GM12864 (cell line): ENCODE measurements around the gene EGLN3.

Experiments used
- DNase-seq: peaks from one replicate; pipeline ENCODE4 v3.0.0-alpha.2; 2011; ENCODE audit warnings: low read depth
- H3K4me3 ChIP-seq: 2 replicates; pipeline ENCODE4 v1.5.1; 2011; ENCODE audit warnings: mild to moderate bottlenecking, low read depth, low read length, control low read depth
- CTCF ChIP-seq: IDR thresholded peaks from 2 replicates; pipeline ENCODE4 v1.5.1; 2011; ENCODE audit warnings: low read depth, mild to moderate bottlenecking, moderate library complexity, low read length, control low read depth, inconsistent platforms; ENCODE audit errors: missing control alignments

The EGLN3 gene

GRCh38 chr14:33946679-33947476 lies 4.0 kb downstream of the EGLN3 start:
- TF ChIP-seq CTCF, result no peak
- no peak for DNase-seq
- H3K4me3 ChIP-seq, result no peak overlapping the region

DNA sequence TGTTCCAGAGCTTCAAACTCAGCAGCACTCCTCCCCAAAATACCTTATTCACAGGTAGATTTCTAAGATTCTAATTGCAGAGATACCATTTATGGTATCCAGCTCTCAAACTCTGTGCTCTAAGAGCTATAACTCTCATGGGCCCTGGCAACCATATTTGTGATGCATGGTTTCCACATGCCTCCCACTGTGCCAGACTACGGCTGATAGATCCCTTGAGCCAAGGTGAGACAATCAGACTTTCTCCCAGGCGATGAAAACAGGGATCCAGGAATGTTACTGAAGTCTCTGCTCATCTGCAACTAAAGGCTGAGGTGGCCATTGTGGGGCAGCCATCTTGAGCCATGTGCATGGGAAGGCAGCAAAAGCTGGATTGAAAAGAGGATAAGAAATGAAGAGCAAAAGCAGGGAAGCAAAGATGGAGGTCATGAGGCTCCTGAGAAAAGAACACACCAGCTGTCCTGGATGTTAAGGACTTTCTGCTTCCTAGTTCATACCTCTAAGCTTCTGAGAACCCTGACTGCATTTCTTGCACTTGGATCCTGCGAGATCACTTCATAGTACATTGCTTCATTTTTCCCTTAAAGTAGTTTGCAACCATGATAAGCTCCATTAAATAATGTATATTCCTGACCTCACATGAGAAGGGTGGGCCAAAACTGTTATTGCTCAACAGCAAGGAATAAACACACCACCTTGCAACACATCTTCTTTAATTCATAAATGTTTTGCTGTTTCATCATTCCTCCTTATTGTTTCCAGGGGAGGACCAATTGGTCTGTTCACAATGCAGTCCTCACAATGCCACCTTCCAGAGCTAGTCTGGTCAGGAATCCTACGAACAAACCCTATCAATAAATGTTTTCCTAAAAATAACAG lies 5.4 kb downstream of the EGLN3 start:
- no peak for TF ChIP-seq CTCF
- DNase-seq, result no peak
- no peak overlapping the region for H3K4me3 ChIP-seq

GRCh38 chr14:33943096-33943883 lies 7.6 kb downstream of the EGLN3 start:
- DNase-seq, result no peak
- H3K4me3 ChIP-seq, result no peak overlapping the region
- TF ChIP-seq CTCF, result no peak

DNA sequence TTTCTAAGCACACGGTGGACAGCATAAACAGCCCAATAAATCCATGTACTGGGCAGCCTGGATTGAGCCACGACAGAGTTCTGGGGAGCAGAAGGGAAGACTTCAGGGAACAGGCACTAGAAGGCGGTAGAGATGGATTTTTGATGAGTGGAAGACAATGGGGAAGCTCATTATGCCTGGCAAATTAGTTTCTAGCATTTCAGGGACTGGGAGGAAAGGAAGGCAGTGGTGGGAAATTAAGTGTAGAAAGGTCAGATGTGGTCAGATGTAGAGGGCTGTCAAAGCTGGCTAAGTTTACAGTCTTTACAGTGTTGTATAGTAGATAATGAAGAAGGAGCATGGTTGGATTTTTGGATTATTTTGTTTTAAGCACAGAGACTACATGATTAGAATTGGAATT lies 9.2 kb downstream of the EGLN3 start:
- no peak for TF ChIP-seq CTCF
- no peak overlapping the region for H3K4me3 ChIP-seq
- no peak for DNase-seq

- DNase-seq, result no peak
- no peak for TF ChIP-seq CTCF
- no peak overlapping the region for H3K4me3 ChIP-seq
These were observed 10.3 kb downstream of the EGLN3 start for GRCh38 chr14:33940561-33941011.

- no peak for DNase-seq
- TF ChIP-seq CTCF, result no peak
- no peak overlapping the region for H3K4me3 ChIP-seq
These were observed 12.5 kb downstream of the EGLN3 start for GRCh38 chr14:33938131-33938949.
